DMS79 (cell line): Measurements from ENCODE around the gene NALCN.

ENCODE experiments used
- DNase-seq: peaks from one replicate; lab custom pipeline; 2025; lab: John Stamatoyannopoulos, UW

NALCN gene

DNA sequence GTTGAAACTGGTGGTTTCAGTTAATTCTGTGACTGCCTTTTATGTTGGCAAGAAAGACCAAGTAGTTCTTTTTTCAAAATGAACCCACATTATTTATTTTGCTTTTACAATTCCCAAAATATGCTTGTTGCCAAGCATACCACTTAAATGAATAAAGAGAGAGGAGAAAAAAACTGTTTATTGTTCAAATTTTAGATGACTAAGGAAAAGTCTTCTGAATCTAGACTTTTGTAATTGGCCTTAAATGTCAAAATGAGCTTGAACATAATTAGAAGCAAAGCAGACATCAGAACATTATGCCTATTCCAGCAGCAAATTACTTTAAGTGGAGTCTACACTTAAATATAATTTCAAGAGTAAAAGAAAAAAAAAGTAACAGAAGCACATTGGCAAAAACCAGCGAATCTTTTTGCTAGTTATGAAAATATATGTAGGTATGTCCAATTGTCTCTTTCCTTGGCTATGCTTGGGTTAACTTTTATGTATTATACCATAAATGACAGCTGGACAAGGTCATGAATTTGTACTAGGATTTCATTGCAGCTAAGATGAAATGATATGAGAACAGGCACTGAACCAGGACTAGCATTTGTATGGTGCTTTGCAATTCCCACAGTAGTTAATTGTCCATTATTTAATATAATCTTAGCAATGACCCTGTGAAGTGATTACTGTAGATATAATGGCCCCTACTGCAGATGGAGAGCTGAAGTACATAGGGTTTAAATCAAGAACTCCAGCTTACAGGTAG is 211.9 kb downstream of the NALCN start:
- peak; percentile 76 for DNase-seq

GRCh38 chr13:101202590-101202989 is 213.7 kb downstream of the NALCN start:
- no peak for DNase-seq

DNA sequence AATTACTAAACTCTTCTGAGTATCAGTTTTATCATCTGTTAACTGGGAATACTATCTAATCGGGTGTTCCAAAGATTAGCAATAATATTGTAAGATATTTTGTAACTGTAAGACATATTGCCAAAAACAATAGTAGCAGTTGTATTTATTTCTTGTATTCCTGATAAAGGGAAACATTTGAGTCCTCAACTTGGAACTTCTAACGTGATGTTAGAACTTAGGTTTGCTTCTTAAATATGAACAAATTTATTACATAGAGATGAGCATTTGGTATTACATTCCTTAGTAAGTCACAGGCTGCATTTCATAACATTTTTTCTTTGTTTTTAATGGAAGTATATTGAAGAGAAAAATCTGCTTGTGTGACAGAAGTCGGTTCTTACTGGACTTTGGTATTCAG is 225.3 kb downstream of the NALCN start:
- DNase-seq: no peak

- DNase-seq: no peak
Measured at GRCh38 chr13:101190337-101190736, 226.0 kb downstream of the NALCN start.

DNA sequence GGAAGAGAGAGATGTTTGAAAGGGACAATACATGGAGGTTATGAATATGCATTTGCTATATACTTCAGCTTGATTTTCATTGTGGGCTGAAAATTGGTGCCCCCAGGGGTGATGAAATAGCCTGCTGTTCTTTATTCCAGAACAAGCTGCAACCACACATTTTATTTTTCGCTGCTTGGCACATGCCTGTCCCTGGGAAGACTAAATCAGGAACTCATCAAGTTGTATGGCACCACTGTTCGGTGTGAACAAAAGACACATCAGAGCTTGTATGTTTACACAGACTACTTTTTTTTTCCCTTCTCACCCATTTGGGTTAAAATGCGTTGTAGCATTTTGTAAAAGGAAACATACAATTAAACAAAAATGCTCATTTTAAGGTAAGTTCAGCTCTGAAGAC is 230.7 kb downstream of the NALCN start:
- DNase-seq: no peak

- no peak for DNase-seq
Measured at GRCh38 chr13:101181076-101181685, 235.1 kb downstream of the NALCN start.

- no peak for DNase-seq
Measured at GRCh38 chr13:101179021-101179420, 237.3 kb downstream of the NALCN start.

- DNase-seq: peak; percentile 89
Measured at GRCh38 chr13:101178406-101178805, 237.9 kb downstream of the NALCN start.

DNA sequence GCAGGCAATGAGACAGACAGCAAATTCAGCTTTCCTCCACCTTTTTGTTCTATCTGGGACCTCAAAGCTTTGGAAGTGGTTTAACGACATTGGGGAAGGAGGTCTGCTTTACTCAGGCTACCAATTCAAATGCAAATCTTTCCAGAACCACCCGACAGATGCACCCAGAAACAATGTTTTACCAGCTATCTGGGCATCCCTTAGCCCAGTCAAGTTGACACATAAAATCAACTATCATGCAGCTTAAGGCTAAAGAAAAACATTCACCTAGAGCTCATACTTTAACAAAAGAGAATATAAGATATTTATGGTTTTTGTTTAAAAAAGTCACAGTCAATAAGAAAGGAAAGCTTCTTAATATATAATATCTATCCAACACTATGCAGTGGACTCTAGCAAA is 246.0 kb downstream of the NALCN start:
- DNase-seq: no peak

- no peak for DNase-seq
Measured at GRCh38 chr13:101157261-101157660, 259.0 kb downstream of the NALCN start.

DNA sequence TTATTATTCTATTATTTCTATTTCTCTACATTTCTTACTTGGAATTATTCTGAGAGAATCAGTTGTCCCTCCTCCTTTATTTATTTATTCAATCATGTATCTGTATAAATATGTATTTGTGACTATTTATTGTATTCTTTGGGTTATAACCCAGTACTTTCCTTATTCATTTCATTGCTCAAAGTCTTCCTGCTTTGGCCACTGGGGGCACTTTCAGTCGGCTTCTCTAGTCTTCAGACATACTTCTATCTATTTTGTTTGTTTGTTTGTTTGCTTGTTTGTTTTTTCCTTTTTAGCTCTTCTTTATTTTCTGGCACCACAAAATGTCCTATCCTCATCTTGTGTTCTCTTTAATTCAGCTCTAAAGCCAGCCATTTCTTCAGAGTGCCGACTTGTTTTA is 260.4 kb downstream of the NALCN start:
- DNase-seq: no peak

DNA sequence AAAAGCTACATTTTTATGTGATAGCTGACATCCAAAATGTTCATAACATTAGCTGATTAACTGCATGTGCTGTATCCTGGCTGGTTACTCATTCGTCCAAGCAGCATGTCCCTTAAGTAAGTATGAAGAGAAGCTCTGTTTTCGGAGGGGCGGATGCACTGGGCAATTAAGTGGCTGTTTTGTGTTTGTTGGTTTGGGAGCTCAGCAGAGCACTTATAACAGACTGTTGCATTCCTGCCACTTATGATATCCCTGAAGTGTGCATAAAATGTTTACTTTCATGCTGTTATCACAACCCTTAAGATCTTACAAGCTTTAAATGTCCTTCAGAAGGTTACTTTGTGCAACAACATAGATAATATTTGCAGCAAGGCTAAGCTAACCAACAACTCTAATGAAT is 264.1 kb downstream of the NALCN start:
- peak; percentile 100 for DNase-seq

DNA sequence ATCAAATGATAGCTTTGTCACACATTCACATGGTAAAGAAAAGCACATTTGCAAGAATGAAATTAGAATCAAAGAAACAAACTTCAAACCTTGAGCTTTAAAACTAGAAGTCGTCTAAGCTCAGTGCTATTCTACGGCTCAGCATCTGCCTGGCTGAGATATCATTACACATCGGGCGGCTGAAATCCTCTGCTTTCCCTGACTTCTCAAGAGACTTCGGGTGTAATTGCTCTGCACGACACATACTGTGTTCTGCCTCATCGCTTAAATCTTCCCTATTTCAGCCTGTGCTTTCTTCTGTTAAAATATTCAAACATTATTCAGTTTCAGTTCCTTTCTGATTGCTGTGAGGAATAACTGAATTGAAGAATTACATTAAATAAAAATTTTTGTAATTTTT is 265.3 kb downstream of the NALCN start:
- DNase-seq: peak; percentile 74

DNA sequence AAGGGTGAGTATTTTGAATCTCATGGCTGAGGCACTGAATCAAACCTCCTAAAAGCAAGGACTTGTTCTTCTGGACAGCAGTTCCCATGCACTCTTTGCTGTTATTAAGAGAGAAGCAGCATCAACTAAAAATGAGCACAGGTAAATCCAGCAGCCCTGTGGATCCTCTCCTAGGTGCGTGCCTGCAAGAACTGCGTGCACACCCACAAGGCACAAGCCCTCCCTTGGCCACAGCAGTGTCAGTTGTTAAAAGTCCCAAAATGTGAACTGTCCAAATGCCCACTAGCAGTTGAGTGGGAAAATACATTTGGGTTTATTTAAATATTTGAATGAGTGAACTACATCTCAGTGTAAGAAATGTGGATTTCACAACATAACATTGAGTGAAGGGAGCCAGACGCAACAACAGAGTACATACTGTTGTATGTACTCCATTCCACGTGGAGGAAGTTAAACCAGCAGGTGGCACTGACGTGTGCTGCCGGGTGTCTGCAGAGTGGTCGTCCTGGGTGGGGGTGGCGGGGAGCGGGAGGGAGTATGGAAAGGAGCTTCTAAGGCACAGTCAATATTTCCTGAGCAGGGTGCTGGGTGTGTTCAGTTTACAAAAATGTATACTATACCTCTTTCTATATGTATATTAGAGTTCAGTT is 266.4 kb downstream of the NALCN start:
- peak; percentile 54 for DNase-seq

GRCh38 chr13:101146101-101146898 is 270.0 kb downstream of the NALCN start:
- no peak for DNase-seq

DNA sequence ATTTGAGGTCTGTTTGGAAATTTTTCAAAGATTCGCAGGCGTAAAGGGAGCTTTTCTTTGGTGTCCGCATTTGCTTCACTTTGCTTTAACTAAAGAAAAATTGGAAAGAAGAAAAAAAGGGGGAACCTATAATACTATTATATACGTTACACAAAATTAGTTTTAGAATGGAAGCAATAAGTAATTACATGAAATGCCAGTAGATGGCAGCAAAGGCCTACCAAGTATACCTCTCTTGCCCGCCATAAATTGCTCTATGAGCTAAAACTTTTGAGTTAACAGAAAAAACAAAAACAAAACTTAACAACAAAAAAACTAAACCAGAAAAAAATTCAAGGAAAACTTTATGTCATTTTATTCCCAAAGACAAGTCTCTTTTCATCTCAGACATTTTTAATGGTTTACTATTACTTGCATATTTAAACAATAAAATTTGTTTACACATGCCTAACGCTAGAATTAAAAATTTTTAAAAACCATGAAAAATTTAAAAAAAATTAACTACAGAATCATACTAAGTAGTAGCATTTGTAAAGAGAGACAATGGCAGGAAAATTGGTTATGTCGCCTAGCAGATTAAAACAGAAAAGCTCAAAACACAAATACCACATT is 271.4 kb downstream of the NALCN start:
- peak; percentile 55 for DNase-seq

- DNase-seq: no peak
Measured at GRCh38 chr13:101140936-101141335, 275.4 kb downstream of the NALCN start.

- DNase-seq: no peak
Measured at GRCh38 chr13:101140087-101140770, 276.1 kb downstream of the NALCN start.

GRCh38 chr13:101139081-101139480 is 277.2 kb downstream of the NALCN start:
- DNase-seq: no peak

GRCh38 chr13:101127741-101128353 is 288.5 kb downstream of the NALCN start:
- DNase-seq: peak; percentile 24

- DNase-seq: no peak
Measured at GRCh38 chr13:101123028-101123427, 293.3 kb downstream of the NALCN start.
